OCI-LY1 (cell line): ENCODE data around the gene NOS3.

Experiments
- H2AFZ ChIP-seq: fragments of 200-600 bp; sonication (generic), shearing (Covaris generic); 2 replicates; pipeline ENCODE4 v1.6.0; 2014; ENCODE audit warnings: antibody characterized with exemption, mild to moderate bottlenecking, low read length
- H3F3A ChIP-seq: fragments of 200-600 bp; sonication (generic), shearing (Covaris generic); 2 replicates; pipeline ENCODE4 v1.6.0; 2014; ENCODE audit warnings: mild to moderate bottlenecking, antibody characterized with exemption, low read length, moderate library complexity; ENCODE audit not compliant: insufficient read depth
- H3K27ac ChIP-seq: fragments of 200-600 bp; sonication (generic); 2 replicates; pipeline ENCODE4 v1.5.1; 2014; ENCODE audit warnings: low read length, mixed run types, mild to moderate bottlenecking, low read depth; ENCODE audit not compliant: poor library complexity, severe bottlenecking
- H3K27me3 ChIP-seq: fragments of 200-600 bp; sonication (generic); 2 replicates; pipeline ENCODE4 v1.6.0; 2014; ENCODE audit warnings: antibody characterized with exemption, mild to moderate bottlenecking, low read length, moderate library complexity; ENCODE audit not compliant: insufficient read depth
- H3K36me3 ChIP-seq: fragments of 200-600 bp; sonication (generic); 2 replicates; pipeline ENCODE4 v1.6.1; 2014; ENCODE audit warnings: mild to moderate bottlenecking, antibody characterized with exemption, low read length, moderate library complexity, mixed read lengths; ENCODE audit not compliant: insufficient read depth
- H3K4me1 ChIP-seq: fragments of 200-600 bp; sonication (generic); 2 replicates; pipeline ENCODE4 v1.5.1; 2014; ENCODE audit warnings: mild to moderate bottlenecking, low read length, moderate library complexity; ENCODE audit not compliant: insufficient read depth, severe bottlenecking
- H3K4me2 ChIP-seq: fragments of 200-600 bp; sonication (generic), shearing (Covaris generic); 2 replicates; pipeline ENCODE4 v1.6.1; 2014; ENCODE audit warnings: low read length
- H3K4me3 ChIP-seq: fragments of 200-600 bp; sonication (generic); 2 replicates; pipeline ENCODE4 v1.5.1; 2014; ENCODE audit warnings: low read length, low read depth, mild to moderate bottlenecking, mixed read lengths; ENCODE audit not compliant: poor library complexity, severe bottlenecking
- H3K79me2 ChIP-seq: fragments of 200-600 bp; shearing (Covaris generic); 2 replicates; pipeline ENCODE4 v1.6.1; 2016; ENCODE audit warnings: mixed run types, low read length, mixed read lengths; ENCODE audit not compliant: insufficient read depth
- H3K9ac ChIP-seq: fragments of 200-600 bp; sonication (generic), shearing (Covaris generic); 2 replicates; pipeline ENCODE4 v1.6.1; 2014; ENCODE audit warnings: mild to moderate bottlenecking, low read length, mixed read lengths
- H3K9me2 ChIP-seq: fragments of 200-600 bp; sonication (generic), shearing (Covaris generic); 2 replicates; pipeline ENCODE4 v1.6.1; 2014; ENCODE audit warnings: low read depth, mild to moderate bottlenecking, low read length, mixed read lengths
- H3K9me3 ChIP-seq: fragments of 200-600 bp; shearing (Covaris generic); 2 replicates; pipeline ENCODE4 v1.6.1; 2014; ENCODE audit warnings: low read length, mixed read lengths
- H4K20me1 ChIP-seq: fragments of 200-600 bp; sonication (generic), shearing (Covaris generic); 2 replicates; pipeline ENCODE4 v1.6.0; 2016; ENCODE audit warnings: mild to moderate bottlenecking, low read length; ENCODE audit not compliant: insufficient read depth
- EZH2 ChIP-seq: fragments of 200-600 bp; sonication (generic), shearing (Covaris generic); IDR thresholded peaks from 2 replicates; pipeline ENCODE4 v1.8.0; 2017; ENCODE audit warnings: borderline replicate concordance, mixed run types, mild to moderate bottlenecking, antibody characterized with exemption, low read length, moderate library complexity, mixed read lengths
- TF ChIP-seq, protein P1 (sequence below): fragments of 200-600 bp; sonication (generic), shearing (Covaris generic); IDR thresholded peaks from 2 replicates; pipeline ENCODE4 v1.5.1; 2017; ENCODE audit warnings: mild to moderate bottlenecking, antibody characterized with exemption, low read length, moderate library complexity, mixed read lengths

The NOS3 gene

DNA sequence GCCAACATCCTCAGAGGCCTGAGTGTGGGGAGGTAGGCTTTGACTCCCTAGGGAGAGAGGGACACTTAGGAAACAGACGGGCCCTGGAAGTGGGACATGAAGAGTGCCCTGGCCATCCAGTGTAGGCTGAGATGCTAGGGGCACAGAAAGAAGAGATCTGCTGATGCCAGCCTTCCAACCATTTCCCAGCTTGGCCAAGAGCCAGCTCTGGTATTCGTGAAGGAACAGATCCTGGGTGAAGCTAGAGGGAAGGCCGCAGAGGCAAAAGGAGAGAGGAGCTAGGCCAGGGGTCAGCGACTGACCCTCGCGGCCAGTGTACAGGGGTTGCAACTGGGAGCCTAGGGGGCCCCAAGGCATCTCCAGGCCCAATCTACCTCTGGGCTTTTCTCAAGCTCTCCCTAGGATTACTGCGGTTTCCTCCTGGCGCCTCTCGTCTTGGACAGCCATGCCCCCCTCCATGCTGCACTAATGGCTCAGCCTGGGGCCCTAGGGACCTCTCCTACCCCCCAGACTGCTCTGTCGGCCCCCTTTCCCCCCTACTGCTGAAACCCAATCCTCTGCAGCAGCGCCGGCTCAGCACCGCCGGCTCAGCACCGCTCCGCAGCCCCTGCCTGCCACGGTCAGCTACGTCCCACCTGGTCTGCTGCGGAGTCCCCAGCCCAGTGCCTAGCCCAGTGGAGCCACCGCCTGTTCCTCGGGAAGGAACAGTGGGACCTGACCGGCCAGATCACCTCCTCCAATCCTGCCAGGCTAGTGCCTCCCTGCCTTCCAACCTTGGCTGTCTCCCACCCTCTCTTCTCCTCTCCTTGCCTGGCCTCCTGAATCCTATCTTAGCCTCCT lies 57.4 kb downstream of the NOS3 start, which contains the start of gene ASIC3:
Gene ASIC3 (plus strand): TSS at position 556 of the 840 bp plus-strand sequence. CDS start 355 bp downstream, outside the sequence.
- no peak within 1 kb of the TSS for H2AFZ ChIP-seq
- no peaks in the 10 kb centered on the region for H3K9me3 ChIP-seq
- H3F3A ChIP-seq, result no peaks in the 10 kb centered on the region
- TF ChIP-seq, protein P1, sequence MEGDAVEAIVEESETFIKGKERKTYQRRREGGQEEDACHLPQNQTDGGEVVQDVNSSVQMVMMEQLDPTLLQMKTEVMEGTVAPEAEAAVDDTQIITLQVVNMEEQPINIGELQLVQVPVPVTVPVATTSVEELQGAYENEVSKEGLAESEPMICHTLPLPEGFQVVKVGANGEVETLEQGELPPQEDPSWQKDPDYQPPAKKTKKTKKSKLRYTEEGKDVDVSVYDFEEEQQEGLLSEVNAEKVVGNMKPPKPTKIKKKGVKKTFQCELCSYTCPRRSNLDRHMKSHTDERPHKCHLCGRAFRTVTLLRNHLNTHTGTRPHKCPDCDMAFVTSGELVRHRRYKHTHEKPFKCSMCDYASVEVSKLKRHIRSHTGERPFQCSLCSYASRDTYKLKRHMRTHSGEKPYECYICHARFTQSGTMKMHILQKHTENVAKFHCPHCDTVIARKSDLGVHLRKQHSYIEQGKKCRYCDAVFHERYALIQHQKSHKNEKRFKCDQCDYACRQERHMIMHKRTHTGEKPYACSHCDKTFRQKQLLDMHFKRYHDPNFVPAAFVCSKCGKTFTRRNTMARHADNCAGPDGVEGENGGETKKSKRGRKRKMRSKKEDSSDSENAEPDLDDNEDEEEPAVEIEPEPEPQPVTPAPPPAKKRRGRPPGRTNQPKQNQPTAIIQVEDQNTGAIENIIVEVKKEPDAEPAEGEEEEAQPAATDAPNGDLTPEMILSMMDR, result no peak
- no peak for TF ChIP-seq EZH2
- peaks cover 15% of the 10 kb centered on the region for H3K36me3 ChIP-seq
- no peak within 1 kb of the TSS for H3K4me2 ChIP-seq
- no peak within 1 kb of the TSS for H3K4me3 ChIP-seq
- no peak within 1 kb of the TSS for H3K27ac ChIP-seq
- no peaks in the 10 kb centered on the region for H3K79me2 ChIP-seq
- H3K4me1 ChIP-seq, result no peaks in the 10 kb centered on the region
- no peaks in the 10 kb centered on the region for H4K20me1 ChIP-seq
- H3K27me3 ChIP-seq, result peaks cover 9% of the 10 kb centered on the region; the same call in 1 of the 2 replicates
- H3K9me2 ChIP-seq, result no peaks in the 10 kb centered on the region
- no peak within 1 kb of the TSS for H3K9ac ChIP-seq

DNA sequence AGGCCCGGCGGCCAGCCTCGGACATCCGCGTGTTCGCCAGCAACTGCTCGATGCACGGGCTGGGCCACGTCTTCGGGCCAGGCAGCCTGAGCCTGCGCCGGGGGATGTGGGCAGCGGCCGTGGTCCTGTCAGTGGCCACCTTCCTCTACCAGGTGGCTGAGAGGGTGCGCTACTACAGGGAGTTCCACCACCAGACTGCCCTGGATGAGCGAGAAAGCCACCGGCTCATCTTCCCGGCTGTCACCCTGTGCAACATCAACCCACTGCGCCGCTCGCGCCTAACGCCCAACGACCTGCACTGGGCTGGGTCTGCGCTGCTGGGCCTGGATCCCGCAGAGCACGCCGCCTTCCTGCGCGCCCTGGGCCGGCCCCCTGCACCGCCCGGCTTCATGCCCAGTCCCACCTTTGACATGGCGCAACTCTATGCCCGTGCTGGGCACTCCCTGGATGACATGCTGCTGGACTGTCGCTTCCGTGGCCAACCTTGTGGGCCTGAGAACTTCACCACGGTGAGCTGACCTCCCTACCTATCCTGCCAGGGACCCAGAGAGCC lies 58.2 kb downstream of the NOS3 start:
- TF ChIP-seq EZH2, result no peak
- TF ChIP-seq, protein P1, result no peak
- no peaks in the 10 kb centered on the region for H3K9me2 ChIP-seq
- no peaks in the 10 kb centered on the region for H3K9me3 ChIP-seq
- peaks cover 9% of the 10 kb centered on the region; the same call in 1 of the 2 replicates for H3K27me3 ChIP-seq
- no peak overlapping the region for H3K9ac ChIP-seq
- H3K4me1 ChIP-seq, result no peaks in the 10 kb centered on the region
- no peak overlapping the region for H3K4me3 ChIP-seq
- H2AFZ ChIP-seq, result no peak overlapping the region
- H3K79me2 ChIP-seq, result no peaks in the 10 kb centered on the region
- no peak overlapping the region for H3K27ac ChIP-seq
- H3F3A ChIP-seq, result no peaks in the 10 kb centered on the region
- H4K20me1 ChIP-seq, result no peaks in the 10 kb centered on the region
- peaks cover 15% of the 10 kb centered on the region for H3K36me3 ChIP-seq
- H3K4me2 ChIP-seq, result no peak overlapping the region

DNA sequence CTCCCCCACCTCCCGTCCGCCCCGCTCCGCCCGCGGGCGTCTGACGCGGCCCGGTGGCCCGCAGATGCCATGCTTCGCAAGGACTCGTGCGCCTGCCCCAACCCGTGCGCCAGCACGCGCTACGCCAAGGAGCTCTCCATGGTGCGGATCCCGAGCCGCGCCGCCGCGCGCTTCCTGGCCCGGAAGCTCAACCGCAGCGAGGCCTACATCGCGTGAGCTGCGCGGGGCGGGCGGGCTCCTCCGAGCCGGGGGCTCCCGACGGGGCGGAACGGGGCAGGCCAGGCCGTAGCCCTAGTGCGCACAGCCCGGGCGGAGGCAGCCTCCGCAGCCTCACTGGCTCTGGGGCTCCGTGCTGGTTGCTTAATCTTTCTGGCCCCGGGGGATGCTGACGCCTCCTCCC lies 60.3 kb downstream of the NOS3 start:
- no peaks in the 10 kb centered on the region for H3K9me3 ChIP-seq
- no peaks in the 10 kb centered on the region for H3K4me1 ChIP-seq
- H3K4me2 ChIP-seq, result peak overlapping the region; percentile 26; the same call in 1 of the 2 replicates
- no peaks in the 10 kb centered on the region for H3F3A ChIP-seq
- H3K36me3 ChIP-seq, result peaks cover 1% of the 10 kb centered on the region; the same call in 1 of the 2 replicates
- no peaks in the 10 kb centered on the region for H3K79me2 ChIP-seq
- TF ChIP-seq EZH2, result no peak
- TF ChIP-seq, protein P1, result no peak
- H4K20me1 ChIP-seq, result no peaks in the 10 kb centered on the region
- no peak overlapping the region for H3K4me3 ChIP-seq
- no peaks in the 10 kb centered on the region for H3K9me2 ChIP-seq
- H3K9ac ChIP-seq, result no peak overlapping the region
- H3K27ac ChIP-seq, result no peak overlapping the region
- H2AFZ ChIP-seq, result no peak overlapping the region
- H3K27me3 ChIP-seq, result peaks cover 9% of the 10 kb centered on the region; the same call in 1 of the 2 replicates
